Gastrocnemius medialis (tissue), 4 donors: Measurements from ENCODE around the gene CORO2A. TPM values are rescaled to one million over a fixed set of nuclear protein-coding genes. Genes with fewer than 3 reads are reported as not detected.
"Not testable (repeated sequence)": the region's sequence is repeated elsewhere in the genome, so short reads cannot be mapped to it uniquely, and the experiment has no call there.

Source experiments
- ATAC-seq, 2 donors: fragments of 150-250 bp; one replicate each; pipeline ENCODE4 v1.9.1; 2016
- DNase-seq, 2 donors: peaks; one replicate each; pipeline ENCODE4 v3.0.0-alpha.2; 2019
- H3K27ac ChIP-seq, 4 donors: fragments of 200-600 bp; sonication (generic); 1 replicate in 1 of 4; 2 replicates in 3 of 4; pipeline ENCODE4 v1.5.1; 2016 to 2018; ENCODE audit warnings: mild to moderate bottlenecking in 2 of 4, moderate library complexity in 1 of 4
- H3K27me3 ChIP-seq, 3 donors: fragments of 200-600 bp; sonication (generic) in 2 of 3; 1 replicate in 1 of 3; 2 replicates in 2 of 3; pipeline versions ENCODE4 v1.5.1 to v1.6.0; 2016 to 2019; ENCODE audit warnings: mild to moderate bottlenecking in 1 of 3, moderate library complexity in 1 of 3
- H3K36me3 ChIP-seq, 2 donors: fragments of 200-600 bp; sonication (generic) in 1 of 2; one replicate each; pipeline ENCODE4 v1.5.1; 2017 to 2018
- H3K4me1 ChIP-seq, 2 donors: fragments of 200-600 bp; sonication (generic) in 1 of 2; one replicate each; pipeline ENCODE4 v1.5.1; 2016 to 2017; ENCODE audit warnings: mild to moderate bottlenecking in 2 of 2
- H3K4me3 ChIP-seq, 4 donors: fragments of 200-600 bp; sonication (generic) in 3 of 4; 1 replicate in 1 of 4; 2 replicates in 3 of 4; pipeline ENCODE4 v1.5.1; 2016 to 2019; ENCODE audit warnings: mild to moderate bottlenecking in 2 of 4
- H3K9me3 ChIP-seq, 3 donors: fragments of 200-600 bp; sonication (generic) in 2 of 3; 1 replicate in 1 of 3; 2 replicates in 2 of 3; pipeline ENCODE4 v1.5.1; 2016 to 2019
- POLR2A ChIP-seq, 2 donors: fragments of 450-650 bp; IDR thresholded peaks; one replicate each; pipeline ENCODE4 v1.6.1; 2017; ENCODE audit warnings: antibody characterized with exemption in 2 of 2, mild to moderate bottlenecking in 2 of 2, moderate library complexity in 2 of 2
- in situ Hi-C, 4 donors: fragments of 200-750 bp; cut with MboI; loops; one replicate each; pipeline versions ENCODE4 v1.15.0 to v1.8.0; 2017; ENCODE audit warnings: low sequenced_read_pairs in 4 of 4
- intact Hi-C: fragments of 100-400 bp; cut with DNase I; formaldehyde crosslinking; loops from one replicate; pipeline ENCODE4 v1.15.1; 2023; ENCODE audit warnings: low total_unique reads
- total RNA-seq, 4 donors: library from RNA; depleted of rRNA; stranded (reverse); fragments of >200 nt; gene quantifications; one replicate each; pipeline versions ENCODE4 v1.1.0 to v1.2.3, GENCODE V29; 2016
- TF ChIP-seq, protein P1 (sequence below), 5 experiments: fragments of 450-650 bp in 3 of 5; fragments of 200-600 bp in 2 of 5; sonication (generic) in 2 of 5; IDR thresholded peaks in 4 of 5; conservative IDR thresholded peaks in 1 of 5; 1 replicate in 4 of 5; 2 replicates in 1 of 5; pipeline ENCODE4 v1.5.1; 2016 to 2019; ENCODE audit warnings: antibody characterized with exemption in 5 of 5, mild to moderate bottlenecking in 3 of 5, moderate library complexity in 3 of 5

The CORO2A gene
- total RNA-seq, 4 donors from 2014 or later: 0.05 to 0.42 (median 0.19) TPM

DNA sequence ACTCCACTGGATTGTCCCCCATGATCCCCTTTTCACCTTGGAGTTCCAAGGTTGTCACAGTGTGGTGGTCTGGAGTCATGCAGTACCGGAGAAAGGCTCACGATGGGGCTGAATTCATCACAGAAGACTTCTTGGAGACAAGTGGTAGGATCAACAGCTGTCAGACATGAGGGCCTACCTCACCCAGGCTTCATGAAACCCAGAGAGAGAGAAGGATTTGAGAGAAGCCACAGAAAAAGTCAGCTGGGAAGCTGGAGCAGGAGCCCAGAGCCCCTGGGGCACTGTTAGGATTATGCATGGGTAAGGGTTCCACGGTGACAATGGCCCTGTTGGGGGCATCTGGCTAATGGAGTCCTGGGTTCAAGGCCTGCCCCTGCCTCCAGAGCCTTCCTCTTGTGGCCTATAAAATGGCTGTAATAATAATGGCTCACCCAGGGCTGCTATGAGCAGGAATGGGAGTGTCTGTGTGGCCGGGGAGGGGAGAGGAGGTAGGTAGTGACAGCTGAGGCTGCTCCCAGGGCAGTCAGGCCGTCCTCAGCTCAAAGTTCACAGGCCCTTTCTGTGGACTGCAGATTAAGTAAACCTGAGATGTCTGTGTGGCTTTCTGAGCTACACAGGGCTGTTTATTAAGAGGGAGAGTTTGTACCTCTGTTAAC lies 74.3 kb downstream of the CORO2A start:
- Histone ChIP-seq H3K4me3 (peak overlapping the region; percentile 60 to 89 (median 64)), H3K4me1 (peaks cover 0 to 5% of the 10 kb centered on the region in 2 donors), H3K27ac (peak overlapping the region in 1 of 4 donors; percentile 16), H3K27me3 (peaks cover 0 to 3% (median 0%) of the 10 kb centered on the region in 3 donors), H3K36me3 (no peaks in the 10 kb centered on the region), H3K9me3 (no peaks in the 10 kb centered on the region)
- ATAC-seq: no peak
- DNase-seq: no peak
- in situ Hi-C loops: no loop called here
- TF ChIP-seq, protein P1, sequence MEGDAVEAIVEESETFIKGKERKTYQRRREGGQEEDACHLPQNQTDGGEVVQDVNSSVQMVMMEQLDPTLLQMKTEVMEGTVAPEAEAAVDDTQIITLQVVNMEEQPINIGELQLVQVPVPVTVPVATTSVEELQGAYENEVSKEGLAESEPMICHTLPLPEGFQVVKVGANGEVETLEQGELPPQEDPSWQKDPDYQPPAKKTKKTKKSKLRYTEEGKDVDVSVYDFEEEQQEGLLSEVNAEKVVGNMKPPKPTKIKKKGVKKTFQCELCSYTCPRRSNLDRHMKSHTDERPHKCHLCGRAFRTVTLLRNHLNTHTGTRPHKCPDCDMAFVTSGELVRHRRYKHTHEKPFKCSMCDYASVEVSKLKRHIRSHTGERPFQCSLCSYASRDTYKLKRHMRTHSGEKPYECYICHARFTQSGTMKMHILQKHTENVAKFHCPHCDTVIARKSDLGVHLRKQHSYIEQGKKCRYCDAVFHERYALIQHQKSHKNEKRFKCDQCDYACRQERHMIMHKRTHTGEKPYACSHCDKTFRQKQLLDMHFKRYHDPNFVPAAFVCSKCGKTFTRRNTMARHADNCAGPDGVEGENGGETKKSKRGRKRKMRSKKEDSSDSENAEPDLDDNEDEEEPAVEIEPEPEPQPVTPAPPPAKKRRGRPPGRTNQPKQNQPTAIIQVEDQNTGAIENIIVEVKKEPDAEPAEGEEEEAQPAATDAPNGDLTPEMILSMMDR (IDR thresholded peaks at IDR 0.05 in 4 of 5, conservative IDR thresholded peaks at IDR 0.05 in 1 of 5): no peak
- TF ChIP-seq POLR2A (IDR thresholded peaks at IDR 0.05): no peak
- intact Hi-C loops: no loop called here

- H3K36me3 ChIP-seq, H3K27me3 ChIP-seq, DNase-seq, H3K4me1 ChIP-seq, H3K9me3 ChIP-seq, H3K4me3 ChIP-seq, ATAC-seq, H3K27ac ChIP-seq, intact Hi-C loops, in situ Hi-C loops: not testable (repeated sequence)
Observed at GRCh38 chr9:98117097-98117496, 75.3 kb downstream of the CORO2A start.

DNA sequence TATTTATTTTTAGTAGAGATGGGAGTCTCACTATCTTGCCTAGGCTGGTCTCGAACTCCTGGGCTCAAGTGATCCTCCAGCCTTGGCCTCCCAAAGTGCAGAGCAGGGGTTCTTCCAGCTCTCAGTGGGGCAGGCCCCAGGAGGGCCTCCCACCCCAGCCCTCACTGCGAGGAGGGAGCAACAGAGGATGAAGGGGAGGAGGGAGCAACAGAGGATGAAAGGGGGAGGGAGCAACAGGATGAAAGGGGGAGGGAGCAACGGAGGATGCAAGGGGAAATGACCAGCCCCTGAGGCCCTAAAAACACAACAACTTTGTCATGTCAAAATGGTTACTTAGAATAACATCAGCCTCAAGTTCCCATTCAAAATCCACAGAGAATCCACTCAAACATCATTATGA lies 83.4 kb downstream of the CORO2A start:
- no peak overlapping the region for H3K27ac ChIP-seq
- H3K36me3 ChIP-seq: no peaks in the 10 kb centered on the region
- ATAC-seq: no peak
- no peak overlapping the region for H3K4me3 ChIP-seq
- H3K4me1 ChIP-seq: no peaks in the 10 kb centered on the region
- H3K9me3 ChIP-seq: no peaks in the 10 kb centered on the region
- in situ Hi-C loops (no loop called here), intact Hi-C loops (no loop called here)
- no peaks in the 10 kb centered on the region for H3K27me3 ChIP-seq
- TF ChIP-seq, protein P1 (IDR thresholded peaks at IDR 0.05 in 4 of 5, conservative IDR thresholded peaks at IDR 0.05 in 1 of 5): no peak
- no peak for TF ChIP-seq POLR2A (IDR thresholded peaks at IDR 0.05)
- DNase-seq: no peak

GRCh38 chr9:98108531-98109031 lies 83.9 kb downstream of the CORO2A start:
- Histone ChIP-seq H3K27me3 (no peaks in the 10 kb centered on the region), H3K4me3 (no peak overlapping the region), H3K27ac (no peak overlapping the region), H3K9me3 (no peaks in the 10 kb centered on the region), H3K4me1 (no peaks in the 10 kb centered on the region), H3K36me3 (no peaks in the 10 kb centered on the region)
- DNase-seq (no peak), ATAC-seq (no peak)
- in situ Hi-C loops (no loop called here), intact Hi-C loops (no loop called here)
- no peak for TF ChIP-seq POLR2A (IDR thresholded peaks at IDR 0.05)
- TF ChIP-seq, protein P1 (IDR thresholded peaks at IDR 0.05 in 4 of 5, conservative IDR thresholded peaks at IDR 0.05 in 1 of 5): no peak

GRCh38 chr9:98107926-98108325 lies 84.5 kb downstream of the CORO2A start:
- H3K36me3 ChIP-seq: no peaks in the 10 kb centered on the region
- DNase-seq (no peak), ATAC-seq (no peak)
- intact Hi-C loops (no loop called here), in situ Hi-C loops (no loop called here)
- no peaks in the 10 kb centered on the region for H3K27me3 ChIP-seq
- no peak for TF ChIP-seq POLR2A (IDR thresholded peaks at IDR 0.05)
- TF ChIP-seq, protein P1 (IDR thresholded peaks at IDR 0.05 in 4 of 5, conservative IDR thresholded peaks at IDR 0.05 in 1 of 5): no peak
- H3K4me1 ChIP-seq: no peaks in the 10 kb centered on the region
- H3K4me3 ChIP-seq: no peak overlapping the region
- no peaks in the 10 kb centered on the region for H3K9me3 ChIP-seq
- H3K27ac ChIP-seq: no peak overlapping the region
